Stimulated activated CD8-positive, alpha-beta memory T cell treated with anti-CD3 and anti-CD28 coated beads, Interleukin-4, amount 100 ng/mL, for 1 hour (primary cell): ENCODE results near the gene SYT2.
A peak's percentile ranks its signal among the peaks of the same experiment; 100 is the strongest.

ENCODE experiments used
- DNase-seq, 2 donors: peaks; one replicate each; pipeline ENCODE4 v3.0.0-alpha.2; 2020; ENCODE audit warnings: low read depth in 2 of 2, low spot score in 1 of 2

SYT2 gene

DNA sequence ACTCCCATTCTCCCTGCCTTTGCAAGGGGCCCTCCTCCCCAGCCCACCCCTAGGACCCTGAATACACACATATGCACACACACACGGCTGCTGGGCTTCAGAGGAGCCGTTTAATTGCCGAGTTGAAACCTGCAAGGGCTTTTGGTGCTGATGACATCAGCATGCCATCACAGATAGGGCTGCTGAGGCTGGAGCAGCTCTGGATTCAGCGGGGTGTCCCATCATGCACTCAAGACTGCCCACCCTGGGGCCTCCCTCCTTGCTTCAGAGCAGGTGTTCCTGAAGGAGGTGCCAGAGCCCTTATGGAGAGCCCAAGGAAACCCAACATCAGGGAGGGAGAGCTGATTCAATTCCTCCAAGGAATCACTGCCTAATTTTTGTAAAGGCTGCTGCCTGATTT lies 5.7 kb downstream of the SYT2 start:
- no peak for DNase-seq

GRCh38 chr1:202703191-202703590 lies 7.1 kb downstream of the SYT2 start:
- DNase-seq, result no peak

- DNase-seq, result no peak
These were observed 8.2 kb downstream of the SYT2 start for GRCh38 chr1:202702088-202702487.

GRCh38 chr1:202701200-202701599 lies 9.1 kb downstream of the SYT2 start:
- DNase-seq, result no peak

- DNase-seq, result no peak
These were observed 10.2 kb downstream of the SYT2 start for GRCh38 chr1:202700061-202700460.

- no peak for DNase-seq
These were observed 12.0 kb downstream of the SYT2 start for GRCh38 chr1:202698276-202698675.

- no peak for DNase-seq
These were observed 13.2 kb downstream of the SYT2 start for GRCh38 chr1:202697038-202697437.

- DNase-seq, result no peak
These were observed 15.9 kb downstream of the SYT2 start for GRCh38 chr1:202694314-202694713.

GRCh38 chr1:202692959-202693555 lies 17.2 kb downstream of the SYT2 start:
- peak; percentile 16 to 21 for DNase-seq

GRCh38 chr1:202691816-202692215 lies 18.4 kb downstream of the SYT2 start:
- no peak for DNase-seq

- no peak for DNase-seq
These were observed 20.5 kb downstream of the SYT2 start for GRCh38 chr1:202689493-202690342.

DNA sequence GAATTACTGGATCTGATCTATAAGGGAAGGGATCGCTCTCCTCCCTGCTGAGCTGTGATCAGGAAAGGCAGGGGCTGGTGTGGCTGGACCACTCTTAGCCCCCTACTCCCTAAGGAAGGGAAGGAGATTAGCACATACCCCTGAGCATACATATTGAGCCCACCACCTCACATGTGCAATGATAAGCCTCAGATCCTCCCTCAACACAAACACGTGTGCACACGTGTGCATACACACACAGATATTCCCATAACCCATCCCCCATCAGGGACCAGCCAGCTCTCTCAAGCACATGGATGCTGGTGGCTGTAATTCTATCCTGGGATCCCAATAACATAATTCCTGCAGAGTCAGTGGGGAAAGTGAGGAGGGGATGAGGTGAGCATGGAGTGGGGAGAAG lies 21.2 kb downstream of the SYT2 start:
- no peak for DNase-seq

- DNase-seq, result no peak
These were observed 21.9 kb downstream of the SYT2 start for GRCh38 chr1:202688401-202688800.

DNA sequence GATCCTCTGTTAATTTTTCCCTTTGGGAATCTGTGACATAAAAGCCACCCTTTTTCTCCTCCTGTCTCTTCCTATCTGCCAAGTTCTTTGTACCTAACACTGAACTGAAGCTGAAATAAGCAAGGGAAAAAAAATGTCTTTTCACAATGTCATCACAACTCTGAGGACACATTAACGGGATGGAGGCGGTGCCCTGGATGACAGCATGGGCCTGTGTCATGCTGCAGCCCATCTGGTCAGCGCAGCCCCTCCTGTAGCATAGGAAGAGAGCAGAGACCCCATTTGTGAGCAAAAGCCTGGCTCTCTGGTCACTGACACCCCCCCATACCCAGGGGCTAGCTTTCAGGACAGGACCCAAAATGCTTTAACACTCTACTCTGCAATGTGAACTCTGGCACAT lies 22.5 kb downstream of the SYT2 start:
- no peak for DNase-seq

DNA sequence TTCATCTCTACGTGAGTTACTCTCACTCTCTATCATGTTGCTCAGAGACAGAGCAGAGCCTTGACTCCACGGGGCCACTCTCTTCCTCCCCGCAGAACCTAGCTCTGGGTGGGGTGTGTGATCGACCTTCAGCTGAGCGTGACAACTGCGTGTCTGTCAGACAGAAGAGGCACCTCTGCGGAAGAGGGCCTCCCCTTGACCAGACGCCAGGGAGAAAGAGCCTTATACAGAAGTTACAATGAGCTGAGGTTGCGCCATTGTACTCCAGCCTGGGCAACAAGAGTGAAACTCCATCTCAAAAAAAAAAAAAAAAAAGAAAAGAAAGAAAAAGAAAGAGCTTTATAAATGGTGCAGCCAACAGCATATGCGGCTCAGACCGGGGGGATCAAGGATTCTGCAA lies 22.9 kb downstream of the SYT2 start:
- no peak for DNase-seq

DNA sequence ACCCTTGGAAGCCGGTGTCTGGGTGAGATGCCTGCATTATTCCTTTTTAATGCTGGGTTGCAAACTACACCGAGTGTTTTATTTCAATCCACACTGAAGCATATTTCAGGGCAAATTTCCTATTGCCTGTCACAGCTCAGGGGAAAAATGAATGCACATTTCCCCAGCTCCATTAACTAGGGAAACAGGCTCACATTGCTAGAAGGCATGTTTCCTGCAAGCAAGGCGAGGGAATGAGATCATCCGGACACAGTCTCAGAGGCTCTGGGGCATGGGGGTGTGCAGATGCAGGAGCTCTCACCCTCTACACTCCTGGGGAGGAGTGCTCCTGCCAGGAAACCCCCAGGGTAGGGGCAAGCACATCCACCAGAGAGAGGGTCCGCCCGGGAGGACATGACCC lies 24.6 kb downstream of the SYT2 start:
- DNase-seq, result no peak

GRCh38 chr1:202684716-202685115 lies 25.5 kb downstream of the SYT2 start:
- no peak for DNase-seq

DNA sequence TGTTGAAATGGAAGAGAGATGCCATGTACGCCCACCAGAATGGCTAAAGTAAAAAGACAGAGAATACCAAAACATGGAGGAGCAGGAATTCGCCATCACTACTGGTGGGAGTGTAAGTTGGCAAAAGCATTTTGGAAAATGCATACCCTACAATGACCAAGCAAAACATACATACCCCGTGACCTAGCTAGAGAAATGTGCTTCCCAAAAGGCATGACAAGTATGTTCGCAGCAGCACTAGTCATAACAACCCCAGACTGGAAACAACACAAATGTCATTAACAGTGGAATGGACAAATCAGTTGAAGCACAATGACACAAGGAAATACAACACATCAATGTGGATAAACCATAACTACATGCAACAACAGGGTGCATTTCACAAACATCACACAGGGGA lies 27.2 kb downstream of the SYT2 start:
- no peak for DNase-seq

- no peak for DNase-seq
These were observed 27.8 kb downstream of the SYT2 start for GRCh38 chr1:202682477-202682876.

DNA sequence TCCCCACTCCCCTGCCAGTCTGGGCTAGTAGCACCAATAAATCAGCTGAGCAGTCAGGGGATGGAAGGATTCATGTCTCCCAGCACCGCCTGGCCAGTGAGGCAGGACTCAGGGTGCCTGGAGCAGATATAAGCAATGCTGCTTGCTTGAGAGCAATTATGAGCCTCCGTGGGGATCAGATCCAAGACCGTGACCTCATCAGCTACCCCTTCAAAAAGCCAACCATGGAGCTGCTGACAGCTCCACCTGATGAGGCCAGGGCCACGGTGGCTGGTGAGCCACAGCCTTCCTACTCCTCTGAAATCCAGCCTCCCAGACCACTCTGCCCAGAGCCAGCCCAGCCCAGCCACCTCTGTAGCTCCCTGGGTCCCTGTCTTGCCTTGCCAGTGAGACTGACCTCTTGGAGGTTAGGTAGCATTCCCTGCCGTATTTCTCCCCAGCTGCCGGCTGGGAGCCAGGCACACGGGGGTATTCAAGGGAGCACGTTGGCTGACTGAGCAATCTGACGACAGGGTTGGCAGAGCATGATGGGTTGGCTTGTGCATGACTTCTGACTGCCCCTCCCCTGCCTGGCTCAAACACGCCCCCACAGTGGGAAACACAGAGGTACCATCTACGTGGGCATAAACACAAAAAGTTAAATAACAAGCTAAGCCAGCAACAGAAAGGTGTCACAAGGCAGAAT lies 28.4 kb downstream of the SYT2 start:
- DNase-seq, result no peak

GRCh38 chr1:202680586-202681352 lies 29.5 kb downstream of the SYT2 start:
- DNase-seq, result no peak
